Neuronal stem cell (in vitro differentiated cells): ENCODE measurements around the gene TSPOAP1.

Experiments used
- DNase-seq: peaks from one replicate; pipeline ENCODE4 v3.0.0-alpha.2; 2013; ENCODE audit warnings: low spot score
- H2AFZ ChIP-seq: one replicate; pipeline ENCODE4 v1.6.1; 2013; ENCODE audit warnings: mild to moderate bottlenecking, low read length, inconsistent platforms
- H2AK5ac ChIP-seq: 2 replicates; pipeline ENCODE4 v1.6.1; 2013; ENCODE audit warnings: low read depth, mild to moderate bottlenecking, inconsistent platforms, low read length, moderate library complexity, mixed read lengths
- H2BK120ac ChIP-seq: 2 replicates; pipeline ENCODE4 v1.6.1; 2013; ENCODE audit warnings: low read depth, mild to moderate bottlenecking, inconsistent platforms, low read length, moderate library complexity, mixed read lengths
- H2BK12ac ChIP-seq: one replicate; pipeline ENCODE4 v1.6.1; 2013; ENCODE audit warnings: low read length, inconsistent platforms
- H2BK15ac ChIP-seq: 2 replicates; pipeline ENCODE4 v1.6.1; 2013; ENCODE audit warnings: mild to moderate bottlenecking, low read length, inconsistent platforms, mixed read lengths
- H2BK5ac ChIP-seq: one replicate; pipeline ENCODE4 v1.6.1; 2013; ENCODE audit warnings: inconsistent platforms, mild to moderate bottlenecking, low read length, moderate library complexity
- H3K14ac ChIP-seq: one replicate; pipeline ENCODE4 v1.6.1; 2013; ENCODE audit warnings: low read length, inconsistent platforms
- H3K18ac ChIP-seq: 2 replicates; pipeline ENCODE4 v1.6.1; 2013; ENCODE audit warnings: low read length, inconsistent platforms
- H3K23ac ChIP-seq: 2 replicates; pipeline ENCODE4 v1.6.1; 2013; ENCODE audit warnings: low read depth, mild to moderate bottlenecking, mixed read lengths, low read length, inconsistent platforms; ENCODE audit not compliant: poor library complexity
- H3K27ac ChIP-seq: replicated peaks from 3 replicates; pipeline ENCODE4 v1.5.1; 2013; ENCODE audit warnings: low read length, inconsistent platforms
- H3K27me3 ChIP-seq, 3 experiments: 2 replicates each; pipeline ENCODE4 v1.6.1; 2013; ENCODE audit warnings: low read length in 3 of 3, mild to moderate bottlenecking in 2 of 3, inconsistent platforms in 1 of 3, low read depth in 1 of 3, mixed read lengths in 1 of 3, moderate library complexity in 1 of 3; ENCODE audit not compliant: control insufficient read depth in 3 of 3, insufficient read depth in 3 of 3
- H3K36me3 ChIP-seq, 2 donors: replicated peaks in 1 of 2; 2 replicates each; pipeline ENCODE4 v1.6.1; 2013; ENCODE audit warnings: low read length in 2 of 2; ENCODE audit not compliant: control insufficient read depth in 2 of 2, insufficient read depth in 2 of 2
- H3K4ac ChIP-seq: 2 replicates; pipeline ENCODE4 v1.6.1; 2013; ENCODE audit warnings: inconsistent platforms, mild to moderate bottlenecking, low read length, moderate library complexity
- H3K4me1 ChIP-seq, 2 donors: 1 replicate in 1 of 2; 2 replicates in 1 of 2; pipeline ENCODE4 v1.6.1; 2013; ENCODE audit warnings: low read length in 2 of 2, low read depth in 1 of 2; ENCODE audit not compliant: control insufficient read depth in 2 of 2, insufficient read depth in 1 of 2
- H3K4me2 ChIP-seq: one replicate; pipeline ENCODE4 v1.6.1; 2013; ENCODE audit warnings: mild to moderate bottlenecking, low read length, inconsistent platforms; ENCODE audit not compliant: insufficient read depth, poor library complexity, severe bottlenecking
- H3K4me3 ChIP-seq, 2 donors: 2 replicates each; pipeline ENCODE4 v1.5.1; 2013; ENCODE audit warnings: low read length in 2 of 2, mild to moderate bottlenecking in 2 of 2, inconsistent platforms in 1 of 2, moderate library complexity in 1 of 2
- H3K79me1 ChIP-seq: one replicate; pipeline ENCODE4 v1.6.1; 2013; ENCODE audit warnings: low read depth, mild to moderate bottlenecking, inconsistent platforms, low read length, moderate library complexity
- H3K9ac ChIP-seq: one replicate; pipeline ENCODE4 v1.6.1; 2013; ENCODE audit warnings: mild to moderate bottlenecking, low read depth, low read length, inconsistent platforms; ENCODE audit not compliant: poor library complexity
- H3K9me3 ChIP-seq, 2 donors: replicated peaks in 1 of 2; 2 replicates each; pipeline versions ENCODE3 to v1.6.1; 2013; ENCODE audit warnings: low read length in 2 of 2, mild to moderate bottlenecking in 2 of 2, inconsistent platforms in 1 of 2, low read depth in 1 of 2, mixed read lengths in 1 of 2, moderate library complexity in 1 of 2; ENCODE audit not compliant: control insufficient read depth in 2 of 2, insufficient read depth in 1 of 2
- H4K8ac ChIP-seq: one replicate; pipeline ENCODE4 v1.6.1; 2013; ENCODE audit warnings: low read depth, mild to moderate bottlenecking, inconsistent platforms, low read length, moderate library complexity
- H4K91ac ChIP-seq: one replicate; pipeline ENCODE4 v1.6.1; 2013; ENCODE audit warnings: low read length, low read depth, mild to moderate bottlenecking, inconsistent platforms; ENCODE audit not compliant: poor library complexity
- WGBS, 2 donors: extraction: QIAGEN DNeasy Blood & Tissue Kit; methylation state at CpG; one replicate each; pipeline ENCODE4 v1.1.7; 2013; ENCODE audit warnings: missing lambda C conversion rate in 2 of 2, mixed read lengths in 1 of 2; ENCODE audit not compliant: insufficient read length in 2 of 2, insufficient replicate concordance in 1 of 2; ENCODE audit errors: extremely low coverage in 2 of 2; 5-methylcytosine and 5-hydroxymethylcytosine counted together

The TSPOAP1 gene

DNA sequence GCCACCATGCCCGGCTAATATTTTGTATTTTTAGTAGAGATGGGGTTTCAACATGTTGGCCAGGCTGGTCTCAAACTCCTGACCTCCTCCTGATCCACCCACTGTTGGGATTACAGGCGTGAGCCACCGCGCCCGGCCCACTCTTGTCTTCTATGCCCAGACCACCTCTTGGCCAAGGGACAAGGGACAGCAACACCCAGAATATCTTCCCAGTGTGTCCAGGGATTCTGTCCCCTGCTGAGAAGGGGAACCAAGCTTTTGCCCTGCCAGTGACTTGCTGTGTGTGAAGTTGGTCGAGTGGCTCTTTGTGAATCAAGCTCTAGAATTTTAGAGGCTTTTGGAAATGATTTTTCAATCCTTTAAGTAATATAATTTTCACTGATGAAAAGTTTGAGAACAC lies 46.2 kb downstream of the TSPOAP1 start:
- no peak overlapping the region for H3K4me3 ChIP-seq
- no peak overlapping the region for H2BK120ac ChIP-seq
- H4K8ac ChIP-seq = no peak overlapping the region
- H2BK5ac ChIP-seq = no peak overlapping the region
- H2BK12ac ChIP-seq = no peak overlapping the region
- H3K79me1 ChIP-seq = peaks cover 2% of the 10 kb centered on the region
- H3K23ac ChIP-seq = no peak overlapping the region
- H3K36me3 ChIP-seq = no peaks in the 10 kb centered on the region
- H3K4ac ChIP-seq = no peak overlapping the region
- no CpG with 5 or more reads among the region's 6 CpGs for WGBS, 2 donors
- no peak overlapping the region for H3K4me2 ChIP-seq
- DNase-seq = no peak
- H2BK15ac ChIP-seq = no peak overlapping the region
- no peak overlapping the region for H3K9ac ChIP-seq
- H3K27ac ChIP-seq = no peak overlapping the region
- no peak overlapping the region for H3K18ac ChIP-seq
- H3K4me1 ChIP-seq = peaks cover 0 to 2% of the 10 kb centered on the region in 2 donors
- no peaks in the 10 kb centered on the region for H3K9me3 ChIP-seq
- H3K27me3 ChIP-seq = peaks cover 0 to 42% (median 9%) of the 10 kb centered on the region in 3 experiments
- no peak overlapping the region for H3K14ac ChIP-seq
- no peak overlapping the region for H2AK5ac ChIP-seq
- H2AFZ ChIP-seq = no peak overlapping the region
- no peak overlapping the region for H4K91ac ChIP-seq

DNA sequence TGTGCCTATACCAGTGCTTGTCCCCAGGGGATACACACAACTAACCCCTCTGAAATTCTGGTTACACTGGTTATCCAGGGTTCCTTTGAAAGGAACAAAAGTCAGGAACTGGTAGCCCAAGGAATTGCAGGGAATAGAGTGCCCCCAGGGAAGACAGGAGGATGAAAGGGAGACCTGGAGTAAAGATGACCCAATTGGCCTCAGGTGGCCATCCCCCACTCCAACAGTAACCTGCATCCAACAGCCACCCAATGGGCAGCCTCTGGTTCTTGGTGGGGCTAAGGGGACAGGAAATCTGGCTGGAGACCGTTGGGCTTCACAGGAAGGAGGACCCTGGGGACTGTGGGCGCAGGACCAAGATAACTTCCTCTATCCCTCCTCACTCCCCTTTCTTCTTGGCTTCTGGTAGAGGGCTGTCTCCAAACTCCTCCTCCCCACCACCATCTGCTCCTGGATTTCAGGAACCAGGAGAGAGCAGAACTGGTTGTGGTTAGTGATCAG lies 47.0 kb downstream of the TSPOAP1 start:
- Histone ChIP-seq H3K14ac (no peak overlapping the region), H2BK15ac (no peak overlapping the region), H3K79me1 (peaks cover 2% of the 10 kb centered on the region), H4K8ac (no peak overlapping the region), H4K91ac (no peak overlapping the region), H3K18ac (peak overlapping the region; percentile 51), H3K27ac (no peak overlapping the region), H3K9ac (no peak overlapping the region), H3K4me3 (no peak overlapping the region), H3K36me3 (no peaks in the 10 kb centered on the region), H3K4me1 (peaks cover 0 to 2% of the 10 kb centered on the region in 2 donors), H2BK5ac (no peak overlapping the region), H2BK120ac (no peak overlapping the region), H3K4me2 (no peak overlapping the region), H3K23ac (no peak overlapping the region), H2BK12ac (no peak overlapping the region), H3K4ac (no peak overlapping the region), H2AK5ac (peak overlapping the region; percentile 62), H3K27me3 (peaks cover 0 to 42% (median 9%) of the 10 kb centered on the region in 3 experiments), H3K9me3 (no peaks in the 10 kb centered on the region), H2AFZ (no peak overlapping the region)
- no CpG with 5 or more reads among the region's 2 CpGs for WGBS, 2 donors
- DNase-seq = no peak

- Histone ChIP-seq H4K8ac (no peak within 1 kb of the TSS), H3K4ac (no peak within 1 kb of the TSS), H3K9ac (peak within 1 kb of the TSS; percentile 30), H3K27ac (no peak within 1 kb of the TSS), H2AK5ac (peak within 1 kb of the TSS; percentile 62), H3K36me3 (no peaks in the 10 kb centered on the region), H4K91ac (no peak within 1 kb of the TSS), H3K4me1 (peaks cover 0 to 2% of the 10 kb centered on the region in 2 donors), H3K18ac (peak within 1 kb of the TSS; percentile 51), H2BK12ac (no peak within 1 kb of the TSS), H3K9me3 (no peaks in the 10 kb centered on the region), H3K14ac (no peak within 1 kb of the TSS), H3K4me2 (no peak within 1 kb of the TSS), H2BK120ac (no peak within 1 kb of the TSS), H3K79me1 (peaks cover 2% of the 10 kb centered on the region), H2AFZ (peak within 1 kb of the TSS; percentile 49), H3K23ac (no peak within 1 kb of the TSS), H3K4me3 (no peak within 1 kb of the TSS), H2BK15ac (no peak within 1 kb of the TSS), H3K27me3 (peaks cover 0 to 42% (median 9%) of the 10 kb centered on the region in 3 experiments), H2BK5ac (peak within 1 kb of the TSS; percentile 43)
- no CpG with 5 or more reads among the region's 5 CpGs for WGBS, 2 donors
- DNase-seq = no peak
These were observed 47.9 kb downstream of the TSPOAP1 start, which contains the start of gene MPO for GRCh38 chr17:58280480-58281217. MPO (minus strand) TSS chr17:58280935; CDS start chr17:58280758, 177 bp downstream.

DNA sequence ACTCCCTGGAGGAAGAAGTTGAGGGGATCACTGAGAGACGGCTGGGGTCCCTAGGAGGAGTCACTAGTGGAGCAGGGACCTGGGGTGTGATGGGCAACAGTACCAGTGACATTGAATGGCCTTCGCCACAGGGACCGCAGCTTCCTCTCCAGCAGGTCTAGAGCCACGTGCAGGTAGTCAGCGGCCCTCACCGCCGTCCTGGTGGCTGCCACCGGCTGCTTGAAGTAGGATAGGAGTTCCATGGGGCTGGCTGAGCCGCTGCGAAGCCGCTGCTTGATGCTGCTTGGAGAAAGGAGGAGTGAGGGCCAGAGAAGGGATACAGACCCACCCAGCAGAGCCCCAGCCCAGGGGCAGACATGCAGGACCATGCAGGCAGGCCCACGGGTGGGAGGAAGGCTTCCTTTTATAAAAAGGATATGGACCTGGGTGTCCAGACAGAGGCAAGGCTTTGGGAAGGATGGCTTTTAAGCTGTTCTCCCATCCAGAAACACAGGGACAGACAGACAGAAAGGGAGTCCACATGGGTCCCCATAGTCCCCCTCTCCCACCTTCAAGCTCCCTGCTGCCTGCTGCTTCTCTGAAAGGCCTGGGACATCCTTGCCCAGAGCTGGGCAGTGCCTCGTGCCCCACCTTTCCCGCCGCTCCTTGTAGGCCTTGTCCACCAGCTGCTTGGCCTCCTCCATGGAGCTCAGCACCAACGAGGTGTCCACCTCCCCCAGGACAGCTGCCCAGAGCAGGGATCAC lies 48.7 kb downstream of the TSPOAP1 start:
- Histone ChIP-seq H2AFZ (peak overlapping the region; percentile 49), H3K18ac (peak overlapping the region; percentile 32), H3K9ac (peak overlapping the region; percentile 30), H4K91ac (no peak overlapping the region), H3K79me1 (peaks cover 2% of the 10 kb centered on the region), H3K14ac (no peak overlapping the region), H2AK5ac (no peak overlapping the region), H3K4me1 (peaks cover 0 to 2% of the 10 kb centered on the region in 2 donors), H4K8ac (no peak overlapping the region), H3K27me3 (peaks cover 0 to 45% (median 9%) of the 10 kb centered on the region in 3 experiments), H2BK15ac (no peak overlapping the region), H3K9me3 (no peaks in the 10 kb centered on the region), H3K4me2 (no peak overlapping the region), H3K4ac (no peak overlapping the region), H2BK5ac (peak overlapping the region; percentile 43), H3K23ac (no peak overlapping the region), H2BK12ac (no peak overlapping the region), H2BK120ac (no peak overlapping the region), H3K36me3 (no peaks in the 10 kb centered on the region), H3K27ac (no peak overlapping the region), H3K4me3 (no peak overlapping the region)
- WGBS, 2 donors = no CpG with 5 or more reads among the region's 16 CpGs
- no peak for DNase-seq
